Esophagus mucosa (tissue), 1 donor: Measurements from ENCODE around the gene ADAMTS3. TPM values are rescaled to one million over a fixed set of nuclear protein-coding genes. Genes with fewer than 3 reads are reported as not detected.
"Not testable (repeated sequence)": the region's sequence is repeated elsewhere in the genome, so short reads cannot be mapped to it uniquely, and the experiment has no call there.

Experiments used
- ATAC-seq: fragments of 200-7000 bp; cut with Tn5 transposase; one replicate; pipeline ENCODE4 v1.9.1; 2020
- total RNA-seq: library from RNA; stranded (reverse); gene quantifications from one replicate; pipeline ENCODE4 v1.2.4, GENCODE V29; 2023
- donor health status: DM: yes; HTN: yes; CAD: no.

Gene ADAMTS3
- total RNA-seq, 1 donor from 2014 or later = 0.32 TPM

- no peak for ATAC-seq
Measured at GRCh38 chr4:72467633-72468032, 101.4 kb downstream of the ADAMTS3 start.

DNA sequence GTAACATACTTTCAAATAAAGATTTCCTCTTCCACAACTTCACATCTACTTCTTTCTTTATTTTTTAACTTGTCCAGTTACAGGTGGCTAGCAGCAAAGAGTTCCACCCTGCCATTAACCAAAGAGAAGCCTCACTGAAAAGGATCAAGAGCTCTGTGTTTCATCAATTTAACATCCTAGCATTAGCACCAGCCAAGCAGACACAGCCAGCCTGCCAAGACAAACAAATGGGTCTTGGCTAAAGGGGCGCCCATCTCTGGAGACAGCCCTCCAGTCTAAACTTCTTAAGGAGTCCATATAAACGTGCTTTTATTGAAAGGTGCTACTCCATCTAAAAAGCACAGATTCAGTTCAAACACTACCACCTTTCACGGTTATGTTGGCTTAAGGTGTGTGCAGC, 105.3 kb downstream of the ADAMTS3 start:
- no peak for ATAC-seq

GRCh38 chr4:72457158-72457557, 111.9 kb downstream of the ADAMTS3 start:
- ATAC-seq = no peak

DNA sequence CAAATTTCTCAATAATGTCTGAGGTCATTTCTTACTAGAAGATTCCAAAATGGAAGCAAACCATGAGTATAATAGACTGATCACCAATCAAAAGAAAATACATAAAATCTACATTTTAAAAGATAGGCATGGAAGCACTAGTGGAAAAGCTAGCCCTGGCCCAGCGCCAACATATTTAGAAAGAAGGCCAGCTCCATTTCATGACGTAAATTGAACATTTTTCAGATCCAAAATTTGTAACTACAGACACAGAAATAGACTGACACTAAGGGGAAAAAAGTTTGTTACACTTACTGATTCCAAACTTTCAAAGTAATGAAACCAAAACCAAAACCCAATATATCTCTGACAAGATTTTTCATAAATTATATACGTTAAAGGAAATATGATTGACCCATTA, 117.7 kb downstream of the ADAMTS3 start:
- ATAC-seq = no peak

DNA sequence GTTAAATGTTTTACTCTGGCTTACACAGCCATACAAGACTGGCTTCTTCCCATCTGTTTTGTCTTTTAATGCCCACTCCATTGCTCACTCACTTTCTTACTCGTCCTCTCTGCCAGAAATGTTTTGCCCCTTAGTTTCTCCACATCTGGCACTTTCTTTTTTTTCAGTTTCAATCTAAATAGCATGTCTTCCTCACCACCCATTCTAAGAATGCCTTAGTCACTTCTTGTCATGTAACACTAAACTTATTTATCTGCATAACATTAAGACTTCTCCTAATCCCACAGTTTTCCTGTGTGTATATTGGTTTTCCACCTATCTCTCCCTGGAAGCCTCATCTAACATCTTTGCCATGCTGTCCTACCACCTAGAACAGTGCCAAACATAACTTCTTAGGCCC, 119.3 kb downstream of the ADAMTS3 start:
- no peak for ATAC-seq

GRCh38 chr4:72448231-72448630, 120.8 kb downstream of the ADAMTS3 start:
- no peak for ATAC-seq

GRCh38 chr4:72446353-72447055, 122.5 kb downstream of the ADAMTS3 start:
- no peak for ATAC-seq

GRCh38 chr4:72444092-72444491, 124.9 kb downstream of the ADAMTS3 start:
- ATAC-seq = no peak

GRCh38 chr4:72442715-72443114, 126.3 kb downstream of the ADAMTS3 start:
- no peak for ATAC-seq

GRCh38 chr4:72442147-72442546, 126.9 kb downstream of the ADAMTS3 start:
- ATAC-seq = no peak

- ATAC-seq = no peak
Measured at GRCh38 chr4:72440386-72440785, 128.6 kb downstream of the ADAMTS3 start.

- ATAC-seq = no peak
Measured at GRCh38 chr4:72432975-72433374, 136.0 kb downstream of the ADAMTS3 start.

- ATAC-seq = no peak
Measured at GRCh38 chr4:72432282-72432681, 136.7 kb downstream of the ADAMTS3 start.

- ATAC-seq = no peak
Measured at GRCh38 chr4:72430988-72431387, 138.0 kb downstream of the ADAMTS3 start.

GRCh38 chr4:72430050-72430449, 139.0 kb downstream of the ADAMTS3 start:
- ATAC-seq = no peak

DNA sequence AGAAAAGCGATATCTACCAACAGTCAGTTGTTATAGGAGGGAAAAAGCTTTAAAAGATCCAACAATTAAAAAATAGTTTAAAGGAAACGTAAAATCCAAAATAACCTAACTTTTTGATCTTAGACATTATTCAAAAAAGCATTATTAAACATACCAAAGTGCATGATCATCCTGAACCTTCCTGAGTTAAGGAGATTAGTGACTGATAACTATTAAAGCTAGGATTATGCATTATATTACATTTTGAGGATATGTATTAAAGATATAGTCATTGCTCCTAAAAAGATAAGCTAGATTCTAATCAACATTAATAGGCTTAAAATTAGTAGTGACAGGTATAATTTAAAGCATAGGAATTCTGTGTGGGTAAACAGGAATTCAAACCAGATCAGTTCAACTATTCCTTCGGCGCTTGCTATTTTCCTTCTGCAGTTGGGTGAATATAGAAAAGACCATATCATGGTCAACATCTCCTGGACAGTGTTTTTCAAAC, 139.6 kb downstream of the ADAMTS3 start:
- ATAC-seq = no peak

DNA sequence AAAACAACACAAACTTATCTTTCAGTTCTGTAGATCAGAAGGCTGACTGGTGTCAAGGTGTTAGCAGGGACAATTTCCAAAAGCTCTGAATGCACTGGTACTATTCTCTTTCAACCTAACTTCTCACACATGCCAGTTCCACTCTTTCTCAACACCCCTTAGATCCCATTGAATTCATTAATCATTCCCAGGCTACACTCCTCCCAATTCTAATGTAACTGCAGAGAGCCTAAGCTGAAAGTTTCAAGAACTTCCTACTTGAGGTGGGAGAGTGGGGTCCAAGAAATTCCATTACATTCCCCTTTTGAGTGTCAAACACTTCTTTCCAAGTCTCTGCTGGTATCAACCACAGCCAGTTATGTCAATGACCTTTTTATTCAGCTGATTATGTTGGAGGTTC, 142.0 kb downstream of the ADAMTS3 start:
- no peak for ATAC-seq

GRCh38 chr4:72425908-72426307, 143.1 kb downstream of the ADAMTS3 start:
- not testable (repeated sequence) for ATAC-seq

GRCh38 chr4:72424006-72424405, 145.0 kb downstream of the ADAMTS3 start:
- no peak for ATAC-seq

- no peak for ATAC-seq
Measured at GRCh38 chr4:72422416-72422815, 146.6 kb downstream of the ADAMTS3 start.

- ATAC-seq = no peak
Measured at GRCh38 chr4:72418458-72418857, 150.6 kb downstream of the ADAMTS3 start.

DNA sequence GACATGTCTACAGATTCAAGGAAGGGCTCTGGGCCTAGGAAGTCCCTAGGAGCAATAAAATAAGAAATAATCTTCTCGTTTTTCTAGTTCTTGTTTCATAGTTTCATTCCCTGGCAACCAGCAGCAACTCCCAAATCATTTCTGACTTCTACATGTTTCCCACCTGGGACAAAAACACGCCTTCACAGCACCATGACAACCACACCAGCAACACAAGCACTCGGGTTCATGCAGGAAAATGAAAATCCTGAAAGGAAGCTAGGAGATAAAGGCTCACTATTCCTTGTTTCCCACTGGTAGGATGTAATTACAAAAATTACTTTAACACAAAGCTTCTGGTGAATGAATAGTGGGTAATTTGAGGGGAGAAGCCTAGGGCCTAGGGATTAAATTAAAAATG, 158.9 kb downstream of the ADAMTS3 start:
- no peak for ATAC-seq

DNA sequence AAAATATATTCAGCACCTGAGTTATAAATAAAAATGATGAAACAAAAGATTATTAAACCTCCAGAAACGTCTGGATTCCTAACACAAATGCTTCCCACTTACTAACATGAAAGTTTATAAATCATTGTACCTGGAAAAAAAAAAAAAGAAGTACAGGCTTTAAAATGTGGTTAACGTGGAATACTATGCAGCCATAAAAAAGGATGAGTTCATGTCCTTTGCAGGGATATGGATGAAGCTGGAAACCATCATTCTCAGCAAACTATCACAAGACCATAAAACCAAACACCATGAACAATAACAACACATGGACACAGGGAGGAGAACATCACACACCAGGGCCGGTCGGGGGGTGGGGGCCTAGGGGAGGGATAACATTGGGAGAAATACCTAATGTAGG, 160.5 kb downstream of the ADAMTS3 start:
- no peak for ATAC-seq

DNA sequence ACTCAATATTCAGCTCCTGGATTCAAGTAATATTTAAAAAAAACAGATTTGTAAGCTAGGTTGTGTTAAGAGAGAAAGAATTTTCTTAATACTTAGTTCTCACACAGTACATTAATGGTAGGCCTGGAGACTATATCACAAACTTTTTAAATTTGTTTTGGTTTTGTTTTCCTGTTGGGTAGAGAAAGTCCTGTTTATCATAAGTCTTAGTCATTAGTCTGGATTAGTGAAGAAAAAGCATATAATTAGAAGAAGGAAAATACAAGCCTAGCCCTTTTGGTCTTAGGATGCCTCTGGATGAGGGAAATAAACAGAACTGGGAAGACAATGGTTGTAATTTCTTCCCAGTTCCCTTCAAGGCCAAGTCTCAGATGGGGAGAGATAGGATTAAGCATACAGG, 163.6 kb downstream of the ADAMTS3 start:
- ATAC-seq = no peak

DNA sequence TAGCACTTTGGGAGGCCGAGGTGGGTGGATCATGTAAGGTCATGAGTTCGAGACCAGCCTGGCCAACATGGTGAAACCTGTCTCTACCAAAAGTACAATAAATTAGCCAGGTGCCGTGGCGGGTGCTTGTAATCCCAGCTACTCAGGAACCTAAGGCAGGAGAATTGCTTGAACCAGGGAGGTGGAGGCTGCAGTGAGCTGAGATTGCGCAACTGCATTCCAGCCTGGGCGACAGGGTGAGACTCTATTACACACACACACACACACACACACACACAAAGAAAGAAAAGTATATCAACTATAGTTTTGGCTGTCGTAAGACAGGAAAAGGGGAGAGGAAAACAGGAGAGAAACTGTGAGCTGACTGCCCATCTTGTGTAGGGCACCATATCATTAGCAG, 171.7 kb downstream of the ADAMTS3 start:
- ATAC-seq = no peak
